Suppressor macrophage treated with lipopolysaccharide for 1 hour (primary cell): ENCODE data around the gene IL6ST.

Experiments used
- DNase-seq, 3 donors: peaks; one replicate each; pipeline ENCODE4 v3.0.0-alpha.2; 2020 to 2022

IL6ST gene

GRCh38 chr5:55917402-55918086 is 77.2 kb downstream of the IL6ST start:
- no peak for DNase-seq

- DNase-seq, result no peak
Measured at GRCh38 chr5:55916986-55917385, 77.8 kb downstream of the IL6ST start.

- no peak for DNase-seq
Measured at GRCh38 chr5:55915783-55916182, 79.0 kb downstream of the IL6ST start.

GRCh38 chr5:55914971-55915370 is 79.8 kb downstream of the IL6ST start:
- no peak for DNase-seq

GRCh38 chr5:55913466-55914413 is 81.0 kb downstream of the IL6ST start:
- DNase-seq, result no peak

- no peak for DNase-seq
Measured at GRCh38 chr5:55911784-55912653, 82.7 kb downstream of the IL6ST start.

GRCh38 chr5:55908804-55909203 is 86.0 kb downstream of the IL6ST start:
- no peak for DNase-seq

GRCh38 chr5:55907927-55908326 is 86.8 kb downstream of the IL6ST start:
- no peak for DNase-seq

- DNase-seq, result no peak
Measured at GRCh38 chr5:55905251-55905650, 89.5 kb downstream of the IL6ST start.

- DNase-seq, result peak; percentile 46 to 59 (median 48)
Measured at GRCh38 chr5:55904152-55904551, 90.6 kb downstream of the IL6ST start.

- peak; percentile 94 to 96 (median 94) for DNase-seq
Measured at GRCh38 chr5:55903121-55903701, 91.6 kb downstream of the IL6ST start.

GRCh38 chr5:55902696-55903095 is 92.1 kb downstream of the IL6ST start:
- peak in 1 of 3 donors; percentile 30 for DNase-seq

GRCh38 chr5:55900776-55901175 is 94.0 kb downstream of the IL6ST start:
- DNase-seq, result no peak

GRCh38 chr5:55900068-55900467 is 94.7 kb downstream of the IL6ST start:
- DNase-seq, result no peak

- peak; percentile 23 to 43 (median 43) for DNase-seq
Measured at GRCh38 chr5:55899344-55899743, 95.4 kb downstream of the IL6ST start.

GRCh38 chr5:55897905-55898304 is 96.9 kb downstream of the IL6ST start:
- DNase-seq, result no peak

GRCh38 chr5:55897206-55897894 is 97.4 kb downstream of the IL6ST start:
- no peak for DNase-seq

- DNase-seq, result no peak
Measured at GRCh38 chr5:55896663-55897062, 98.1 kb downstream of the IL6ST start.

- DNase-seq, result no peak
Measured at GRCh38 chr5:55896238-55896637, 98.5 kb downstream of the IL6ST start.

GRCh38 chr5:55895346-55895745 is 99.4 kb downstream of the IL6ST start:
- no peak for DNase-seq

GRCh38 chr5:55894135-55894534 is 100.6 kb downstream of the IL6ST start:
- no peak for DNase-seq

GRCh38 chr5:55892479-55892878 is 102.3 kb downstream of the IL6ST start:
- DNase-seq, result no peak
